22Rv1 (cell line): ENCODE measurements around the gene MCRIP1.

Experiments
- ZFX ChIP-seq: fragments of 450-650 bp; IDR thresholded peaks from 2 replicates; pipeline ENCODE4 v1.6.1; 2017; ENCODE audit warnings: antibody characterized with exemption, borderline replicate concordance
- TF ChIP-seq, protein P1 (sequence below): fragments of 450-650 bp; IDR thresholded peaks from 2 replicates; pipeline ENCODE4 v1.5.1; 2017; ENCODE audit warnings: mild to moderate bottlenecking

DNA sequence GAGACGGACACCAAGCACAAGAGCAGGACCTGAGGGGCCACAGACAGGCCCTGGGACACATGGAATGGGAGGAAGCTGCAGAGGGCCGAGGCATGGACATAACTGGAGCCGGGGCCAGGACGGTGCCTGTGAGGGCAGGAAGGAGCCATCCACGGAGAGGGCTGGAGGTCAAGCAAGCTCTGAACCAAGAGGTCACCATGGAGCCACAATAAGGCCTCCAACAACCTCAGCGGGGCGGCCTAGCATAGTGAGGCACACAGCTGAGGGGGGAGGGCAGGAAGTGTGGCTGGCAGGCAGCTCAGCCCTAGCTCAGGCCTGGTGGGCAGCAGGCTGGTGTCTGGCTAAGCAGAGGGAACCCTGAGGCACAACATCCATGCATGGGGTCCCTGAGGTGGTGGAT, 4.4 kb downstream of the MCRIP1 start:
- TF ChIP-seq, protein P1, sequence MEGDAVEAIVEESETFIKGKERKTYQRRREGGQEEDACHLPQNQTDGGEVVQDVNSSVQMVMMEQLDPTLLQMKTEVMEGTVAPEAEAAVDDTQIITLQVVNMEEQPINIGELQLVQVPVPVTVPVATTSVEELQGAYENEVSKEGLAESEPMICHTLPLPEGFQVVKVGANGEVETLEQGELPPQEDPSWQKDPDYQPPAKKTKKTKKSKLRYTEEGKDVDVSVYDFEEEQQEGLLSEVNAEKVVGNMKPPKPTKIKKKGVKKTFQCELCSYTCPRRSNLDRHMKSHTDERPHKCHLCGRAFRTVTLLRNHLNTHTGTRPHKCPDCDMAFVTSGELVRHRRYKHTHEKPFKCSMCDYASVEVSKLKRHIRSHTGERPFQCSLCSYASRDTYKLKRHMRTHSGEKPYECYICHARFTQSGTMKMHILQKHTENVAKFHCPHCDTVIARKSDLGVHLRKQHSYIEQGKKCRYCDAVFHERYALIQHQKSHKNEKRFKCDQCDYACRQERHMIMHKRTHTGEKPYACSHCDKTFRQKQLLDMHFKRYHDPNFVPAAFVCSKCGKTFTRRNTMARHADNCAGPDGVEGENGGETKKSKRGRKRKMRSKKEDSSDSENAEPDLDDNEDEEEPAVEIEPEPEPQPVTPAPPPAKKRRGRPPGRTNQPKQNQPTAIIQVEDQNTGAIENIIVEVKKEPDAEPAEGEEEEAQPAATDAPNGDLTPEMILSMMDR: no peak
- no peak for TF ChIP-seq ZFX
